CMK (cell line): ENCODE results near the gene ADAMTSL1.

ENCODE experiments used
- DNase-seq: peaks from one replicate; pipeline ENCODE4 v3.0.0-alpha.2; 2010; ENCODE audit warnings: low read depth

The ADAMTSL1 gene

GRCh38 chr9:18610956-18611355 lies 137.0 kb downstream of the ADAMTSL1 start:
- no peak for DNase-seq

GRCh38 chr9:18611971-18612370 lies 138.0 kb downstream of the ADAMTSL1 start:
- DNase-seq: no peak

GRCh38 chr9:18614116-18614515 lies 140.2 kb downstream of the ADAMTSL1 start:
- DNase-seq: no peak

GRCh38 chr9:18614651-18615050 lies 140.7 kb downstream of the ADAMTSL1 start:
- no peak for DNase-seq

- DNase-seq: no peak
These were observed 143.0 kb downstream of the ADAMTSL1 start for GRCh38 chr9:18616976-18617375.

- no peak for DNase-seq
These were observed 143.8 kb downstream of the ADAMTSL1 start for GRCh38 chr9:18617759-18618158.

GRCh38 chr9:18618862-18619261 lies 144.9 kb downstream of the ADAMTSL1 start:
- DNase-seq: no peak

GRCh38 chr9:18622186-18622836 lies 148.4 kb downstream of the ADAMTSL1 start:
- DNase-seq: no peak

GRCh38 chr9:18623221-18624079 lies 149.5 kb downstream of the ADAMTSL1 start:
- DNase-seq: no peak

GRCh38 chr9:18626046-18626698 lies 152.2 kb downstream of the ADAMTSL1 start:
- DNase-seq: no peak

GRCh38 chr9:18629136-18629535 lies 155.2 kb downstream of the ADAMTSL1 start:
- DNase-seq: no peak

GRCh38 chr9:18632632-18633403 lies 158.9 kb downstream of the ADAMTSL1 start:
- DNase-seq: no peak

- no peak for DNase-seq
These were observed 162.8 kb downstream of the ADAMTSL1 start for GRCh38 chr9:18636781-18637180.

GRCh38 chr9:18638371-18639249 lies 164.7 kb downstream of the ADAMTSL1 start:
- no peak for DNase-seq

- no peak for DNase-seq
These were observed 166.0 kb downstream of the ADAMTSL1 start for GRCh38 chr9:18639911-18640310.

GRCh38 chr9:18658804-18659705 lies 185.1 kb downstream of the ADAMTSL1 start:
- no peak for DNase-seq

GRCh38 chr9:18660001-18660400 lies 186.0 kb downstream of the ADAMTSL1 start:
- DNase-seq: no peak

GRCh38 chr9:18662320-18662719 lies 188.4 kb downstream of the ADAMTSL1 start:
- DNase-seq: no peak

- no peak for DNase-seq
These were observed 192.0 kb downstream of the ADAMTSL1 start for GRCh38 chr9:18665947-18666346.

GRCh38 chr9:18666348-18666747 lies 192.4 kb downstream of the ADAMTSL1 start:
- no peak for DNase-seq
